Lower lobe of right lung (tissue), 2 donors: ENCODE data around the gene PSMA6. TPM values are rescaled to one million over a fixed set of nuclear protein-coding genes. Genes with fewer than 3 reads are reported as not detected.

ENCODE experiments used
- ATAC-seq, 2 donors: fragments of 200-7000 bp; cut with Tn5 transposase; one replicate each; pipeline ENCODE4 v1.9.1; 2020 to 2022; ENCODE audit warnings: mild to moderate bottlenecking in 2 of 2, moderate library complexity in 2 of 2
- DNase-seq: peaks from one replicate; pipeline ENCODE4 v3.0.0-alpha.2; 2020
- H3K27ac ChIP-seq: fragments of 200-600 bp; one replicate; pipeline ENCODE4 v1.8.0; 2022
- H3K27me3 ChIP-seq: fragments of 200-600 bp; one replicate; pipeline ENCODE4 v1.8.0; 2022; ENCODE audit warnings: low read depth
- H3K36me3 ChIP-seq: fragments of 200-600 bp; one replicate; pipeline ENCODE4 v1.8.0; 2022; ENCODE audit warnings: mild to moderate bottlenecking
- H3K4me1 ChIP-seq: fragments of 200-600 bp; one replicate; pipeline ENCODE4 v1.8.0; 2022
- H3K4me3 ChIP-seq: fragments of 200-600 bp; one replicate; pipeline ENCODE4 v1.8.0; 2022; ENCODE audit warnings: mild to moderate bottlenecking
- H3K9me3 ChIP-seq: fragments of 200-600 bp; one replicate; pipeline ENCODE4 v1.8.0; 2022
- intact Hi-C: fragments of 100-400 bp; cut with DNase I; formaldehyde crosslinking; loops from one replicate; pipeline ENCODE4 v1.11.0; 2022
- total RNA-seq: library from RNA; stranded (reverse); fragmentation: NEBNext Ultra II Directional; extraction: Animal tissue kit (Norgen Biotek cat#: 25700); gene quantifications from one replicate; pipeline ENCODE4 v1.2.1, GENCODE V29; 2021
- TF ChIP-seq, protein P1 (sequence below): fragments of 200-600 bp; IDR thresholded peaks from one replicate; pipeline ENCODE4 v1.8.0; 2022; ENCODE audit warnings: antibody characterized with exemption, mild to moderate bottlenecking
- donor health status: DM: no; HTN: yes; CAD: no; lungs with severe emphysema.

Gene PSMA6
- total RNA-seq, 1 donor from 2014 or later = 159 TPM

DNA sequence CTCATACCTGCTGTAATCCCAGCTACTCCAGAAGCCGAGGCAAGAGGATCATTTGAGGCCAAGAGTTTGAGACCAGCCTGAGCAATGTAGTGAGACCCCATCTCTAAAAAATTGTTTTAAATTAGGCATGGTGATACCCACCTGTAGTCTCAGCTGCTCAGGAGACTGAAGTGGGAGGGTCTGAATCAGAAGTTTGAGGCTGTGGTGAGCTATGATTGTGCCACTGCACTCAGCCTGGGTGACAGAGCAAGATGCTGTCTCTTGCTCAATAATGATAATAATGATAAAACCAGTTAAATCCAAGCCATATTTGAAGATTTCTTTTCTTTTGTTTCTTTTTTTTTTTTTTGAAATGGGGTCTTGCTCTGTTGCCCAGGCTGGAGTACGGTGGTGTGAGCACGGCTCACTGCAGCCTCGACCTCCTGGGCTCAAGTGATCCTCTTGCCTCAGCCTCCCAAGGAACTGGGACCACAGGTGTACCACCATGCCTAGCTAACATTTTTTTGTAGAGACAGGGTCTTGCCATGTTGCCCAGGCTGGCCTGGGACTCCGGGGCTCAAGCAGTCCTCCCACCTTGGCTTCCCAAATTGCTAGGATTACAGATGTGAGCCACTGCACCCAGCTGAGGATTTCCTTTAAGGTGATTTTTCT, 12.8 kb downstream of the PSMA6 start:
- Histone ChIP-seq H3K4me3 (no peak overlapping the region), H3K36me3 (peaks cover 28% of the 10 kb centered on the region), H3K27me3 (no peaks in the 10 kb centered on the region), H3K4me1 (peaks cover 32% of the 10 kb centered on the region), H3K27ac (no peak overlapping the region), H3K9me3 (no peaks in the 10 kb centered on the region)
- no peak for ATAC-seq
- no peak for DNase-seq
- intact Hi-C loops = no loop called here
- TF ChIP-seq, protein P1, sequence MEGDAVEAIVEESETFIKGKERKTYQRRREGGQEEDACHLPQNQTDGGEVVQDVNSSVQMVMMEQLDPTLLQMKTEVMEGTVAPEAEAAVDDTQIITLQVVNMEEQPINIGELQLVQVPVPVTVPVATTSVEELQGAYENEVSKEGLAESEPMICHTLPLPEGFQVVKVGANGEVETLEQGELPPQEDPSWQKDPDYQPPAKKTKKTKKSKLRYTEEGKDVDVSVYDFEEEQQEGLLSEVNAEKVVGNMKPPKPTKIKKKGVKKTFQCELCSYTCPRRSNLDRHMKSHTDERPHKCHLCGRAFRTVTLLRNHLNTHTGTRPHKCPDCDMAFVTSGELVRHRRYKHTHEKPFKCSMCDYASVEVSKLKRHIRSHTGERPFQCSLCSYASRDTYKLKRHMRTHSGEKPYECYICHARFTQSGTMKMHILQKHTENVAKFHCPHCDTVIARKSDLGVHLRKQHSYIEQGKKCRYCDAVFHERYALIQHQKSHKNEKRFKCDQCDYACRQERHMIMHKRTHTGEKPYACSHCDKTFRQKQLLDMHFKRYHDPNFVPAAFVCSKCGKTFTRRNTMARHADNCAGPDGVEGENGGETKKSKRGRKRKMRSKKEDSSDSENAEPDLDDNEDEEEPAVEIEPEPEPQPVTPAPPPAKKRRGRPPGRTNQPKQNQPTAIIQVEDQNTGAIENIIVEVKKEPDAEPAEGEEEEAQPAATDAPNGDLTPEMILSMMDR = no peak

DNA sequence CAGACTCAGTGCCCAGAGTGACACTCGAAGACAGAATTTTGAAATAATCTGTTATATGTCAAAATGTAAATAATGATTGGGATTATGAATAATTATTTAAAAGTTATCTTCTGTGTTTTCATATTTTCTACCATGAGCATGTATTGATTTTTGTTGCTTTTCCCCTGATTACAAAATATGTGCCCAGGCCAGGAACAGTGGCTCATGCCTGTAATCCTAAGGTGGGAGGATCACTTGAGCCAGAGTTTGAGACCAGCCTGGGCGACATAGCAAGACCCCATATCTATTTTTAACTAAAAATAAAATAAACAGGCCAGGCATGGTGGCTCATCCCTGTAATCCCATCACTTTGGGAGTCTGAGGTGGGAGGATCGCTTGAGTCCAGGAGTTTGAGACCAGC, 13.5 kb downstream of the PSMA6 start:
- no peak for DNase-seq
- TF ChIP-seq, protein P1 = no peak
- Histone ChIP-seq H3K4me1 (peaks cover 25% of the 10 kb centered on the region), H3K27me3 (no peaks in the 10 kb centered on the region), H3K27ac (no peak overlapping the region), H3K9me3 (no peaks in the 10 kb centered on the region), H3K36me3 (peaks cover 35% of the 10 kb centered on the region), H3K4me3 (no peak overlapping the region)
- intact Hi-C loops = no loop called here
- no peak for ATAC-seq

DNA sequence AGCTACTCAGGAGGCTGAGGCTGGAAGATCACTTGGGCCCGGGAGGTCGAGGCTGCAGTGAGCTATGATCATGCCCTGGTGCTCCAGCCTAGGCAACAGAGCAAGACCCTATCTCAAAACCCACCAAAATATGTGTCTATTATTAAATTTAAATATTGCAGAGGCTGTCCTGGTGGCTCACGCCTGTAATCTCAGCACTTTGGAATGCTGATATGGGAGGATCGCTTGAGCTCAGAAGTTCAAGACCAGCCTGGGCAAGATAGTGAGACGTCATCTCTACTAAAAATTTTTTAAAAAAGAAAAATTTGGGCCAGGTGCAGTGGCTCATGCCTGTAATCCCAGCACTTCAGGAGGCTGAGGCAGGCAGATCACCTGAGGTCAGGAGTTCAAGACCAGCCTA, 13.9 kb downstream of the PSMA6 start:
- intact Hi-C loops = no loop called here
- TF ChIP-seq, protein P1 = no peak
- H3K4me1 ChIP-seq = peaks cover 20% of the 10 kb centered on the region
- no peaks in the 10 kb centered on the region for H3K27me3 ChIP-seq
- no peak for ATAC-seq
- DNase-seq = no peak
- peaks cover 39% of the 10 kb centered on the region for H3K36me3 ChIP-seq
- H3K9me3 ChIP-seq = no peaks in the 10 kb centered on the region
- no peak overlapping the region for H3K27ac ChIP-seq
- no peak overlapping the region for H3K4me3 ChIP-seq

DNA sequence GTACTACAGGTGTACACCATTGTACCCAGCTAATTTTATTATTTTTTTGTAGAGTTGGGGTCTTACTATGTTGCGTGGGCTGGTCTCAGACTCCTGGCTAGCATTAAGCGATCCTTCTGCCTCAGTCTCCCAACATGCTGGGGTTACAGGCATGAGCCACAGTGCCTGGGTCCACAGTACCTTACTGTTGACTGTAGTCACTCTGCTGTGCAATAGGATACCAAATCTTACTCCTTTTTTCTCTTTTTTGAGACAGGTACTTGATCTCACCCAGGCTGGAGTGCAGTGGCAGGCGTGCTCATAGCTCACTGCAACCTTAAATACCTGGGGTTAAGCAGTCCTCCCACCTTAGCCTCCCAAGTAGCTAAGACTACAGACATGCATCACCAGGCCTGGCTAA, 25.6 kb downstream of the PSMA6 start:
- DNase-seq = no peak
- TF ChIP-seq, protein P1 = no peak
- ATAC-seq = no peak
- H3K4me3 ChIP-seq = no peak overlapping the region
- peaks cover 12% of the 10 kb centered on the region for H3K4me1 ChIP-seq
- H3K27me3 ChIP-seq = no peaks in the 10 kb centered on the region
- H3K27ac ChIP-seq = no peak overlapping the region
- intact Hi-C loops = no loop called here
- H3K9me3 ChIP-seq = no peaks in the 10 kb centered on the region
- peaks cover 64% of the 10 kb centered on the region for H3K36me3 ChIP-seq

DNA sequence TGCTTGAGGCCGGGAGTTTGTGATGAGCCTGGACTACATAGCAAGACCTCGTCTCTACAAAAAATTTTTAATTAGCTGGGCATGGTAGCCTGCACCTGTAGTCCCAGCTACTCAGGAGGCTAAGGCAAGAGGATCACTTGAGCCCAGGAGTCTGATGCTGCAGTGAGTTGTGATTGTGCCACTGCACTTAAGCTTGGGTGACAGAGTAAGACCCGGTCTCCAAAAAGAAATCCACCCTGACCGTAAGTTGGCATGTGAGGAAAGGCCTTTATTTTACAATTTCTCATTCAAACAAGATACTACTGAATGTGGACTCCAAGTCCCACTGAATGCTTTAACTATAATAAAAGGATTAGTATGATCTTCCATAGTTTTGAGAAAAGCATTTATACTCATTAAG, 27.3 kb downstream of the PSMA6 start:
- peaks cover 12% of the 10 kb centered on the region for H3K4me1 ChIP-seq
- ATAC-seq (no peak), DNase-seq (no peak)
- H3K27ac ChIP-seq = no peak overlapping the region
- no peak overlapping the region for H3K4me3 ChIP-seq
- intact Hi-C loops = no loop called here
- TF ChIP-seq, protein P1 = no peak
- H3K27me3 ChIP-seq = no peaks in the 10 kb centered on the region
- H3K36me3 ChIP-seq = peaks cover 47% of the 10 kb centered on the region
- no peaks in the 10 kb centered on the region for H3K9me3 ChIP-seq
